Omental fat pad (tissue), 4 donors: ENCODE results near the gene KIRREL2. TPM values are rescaled to one million over a fixed set of nuclear protein-coding genes. Genes with fewer than 3 reads are reported as not detected.

Experiments
- ATAC-seq: fragments of 150-250 bp; one replicate; pipeline ENCODE4 v1.9.1; 2016; ENCODE audit warnings: mild to moderate bottlenecking, moderate library complexity; ENCODE audit not compliant: low FRiP score
- DNase-seq: peaks from one replicate; pipeline ENCODE4 v3.0.0-alpha.2; 2019; ENCODE audit warnings: low spot score
- total RNA-seq, 4 donors: library from RNA; depleted of rRNA; stranded (reverse); fragments of >200 nt; gene quantifications; one replicate each; pipeline ENCODE4 v1.1.0, GENCODE V29; 2016
- TF ChIP-seq, protein P1 (sequence below), 3 donors: fragments of 450-650 bp; IDR thresholded peaks; one replicate each; pipeline ENCODE4 v1.5.1; 2016 to 2017; ENCODE audit warnings: antibody characterized with exemption in 3 of 3, mild to moderate bottlenecking in 3 of 3, moderate library complexity in 2 of 3

The KIRREL2 gene
- total RNA-seq, 4 donors from 2014 or later = 0.25 to 1.4 (median 0.48) TPM; not detected in 1

DNA sequence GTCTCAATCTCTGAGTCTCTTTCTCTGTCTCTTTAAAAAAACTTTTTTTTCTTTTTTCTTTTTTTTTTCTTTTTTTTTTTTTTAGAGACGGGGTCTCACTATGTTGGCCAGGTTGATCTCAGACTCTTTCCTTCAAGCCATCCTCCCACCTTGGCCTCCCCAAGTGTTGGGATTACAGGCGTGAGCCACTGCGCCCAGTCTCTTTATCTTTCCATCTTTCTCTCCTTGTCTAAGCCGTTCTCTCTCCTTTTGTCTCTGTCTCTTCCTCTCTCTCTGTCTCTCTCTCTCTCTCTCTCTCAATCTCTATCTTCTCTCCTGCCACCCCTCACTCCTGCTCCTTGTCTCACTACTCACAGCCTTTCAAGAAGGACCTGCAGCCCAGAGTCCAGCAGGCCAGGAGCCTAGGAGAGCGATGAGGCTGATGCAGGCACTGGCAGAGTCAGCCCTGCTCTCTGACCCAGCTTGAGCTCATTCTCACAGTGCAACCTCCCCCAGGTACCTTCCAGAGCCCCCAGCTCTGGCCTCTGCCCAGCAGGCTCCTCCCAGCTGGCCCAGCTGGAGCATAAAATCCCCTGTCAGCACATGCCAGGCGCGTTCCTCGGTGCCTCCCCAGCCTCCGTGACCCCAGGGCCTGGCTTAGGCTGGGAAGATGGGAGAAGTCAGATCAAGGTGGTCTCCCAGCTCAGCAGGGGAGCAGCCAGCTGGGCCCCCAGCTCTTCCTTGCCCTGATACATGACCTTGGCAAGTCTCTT, 4.5 kb upstream of the KIRREL2 start, which contains the start of gene NPHS1:
NPHS1 (minus strand) TSS at position 476 of the 752 bp plus-strand sequence. CDS start 667 bp downstream, outside the sequence.
- ATAC-seq = peak; percentile 17
- TF ChIP-seq, protein P1, sequence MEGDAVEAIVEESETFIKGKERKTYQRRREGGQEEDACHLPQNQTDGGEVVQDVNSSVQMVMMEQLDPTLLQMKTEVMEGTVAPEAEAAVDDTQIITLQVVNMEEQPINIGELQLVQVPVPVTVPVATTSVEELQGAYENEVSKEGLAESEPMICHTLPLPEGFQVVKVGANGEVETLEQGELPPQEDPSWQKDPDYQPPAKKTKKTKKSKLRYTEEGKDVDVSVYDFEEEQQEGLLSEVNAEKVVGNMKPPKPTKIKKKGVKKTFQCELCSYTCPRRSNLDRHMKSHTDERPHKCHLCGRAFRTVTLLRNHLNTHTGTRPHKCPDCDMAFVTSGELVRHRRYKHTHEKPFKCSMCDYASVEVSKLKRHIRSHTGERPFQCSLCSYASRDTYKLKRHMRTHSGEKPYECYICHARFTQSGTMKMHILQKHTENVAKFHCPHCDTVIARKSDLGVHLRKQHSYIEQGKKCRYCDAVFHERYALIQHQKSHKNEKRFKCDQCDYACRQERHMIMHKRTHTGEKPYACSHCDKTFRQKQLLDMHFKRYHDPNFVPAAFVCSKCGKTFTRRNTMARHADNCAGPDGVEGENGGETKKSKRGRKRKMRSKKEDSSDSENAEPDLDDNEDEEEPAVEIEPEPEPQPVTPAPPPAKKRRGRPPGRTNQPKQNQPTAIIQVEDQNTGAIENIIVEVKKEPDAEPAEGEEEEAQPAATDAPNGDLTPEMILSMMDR (IDR thresholded peaks at IDR 0.05) = no peak
- DNase-seq = no peak

DNA sequence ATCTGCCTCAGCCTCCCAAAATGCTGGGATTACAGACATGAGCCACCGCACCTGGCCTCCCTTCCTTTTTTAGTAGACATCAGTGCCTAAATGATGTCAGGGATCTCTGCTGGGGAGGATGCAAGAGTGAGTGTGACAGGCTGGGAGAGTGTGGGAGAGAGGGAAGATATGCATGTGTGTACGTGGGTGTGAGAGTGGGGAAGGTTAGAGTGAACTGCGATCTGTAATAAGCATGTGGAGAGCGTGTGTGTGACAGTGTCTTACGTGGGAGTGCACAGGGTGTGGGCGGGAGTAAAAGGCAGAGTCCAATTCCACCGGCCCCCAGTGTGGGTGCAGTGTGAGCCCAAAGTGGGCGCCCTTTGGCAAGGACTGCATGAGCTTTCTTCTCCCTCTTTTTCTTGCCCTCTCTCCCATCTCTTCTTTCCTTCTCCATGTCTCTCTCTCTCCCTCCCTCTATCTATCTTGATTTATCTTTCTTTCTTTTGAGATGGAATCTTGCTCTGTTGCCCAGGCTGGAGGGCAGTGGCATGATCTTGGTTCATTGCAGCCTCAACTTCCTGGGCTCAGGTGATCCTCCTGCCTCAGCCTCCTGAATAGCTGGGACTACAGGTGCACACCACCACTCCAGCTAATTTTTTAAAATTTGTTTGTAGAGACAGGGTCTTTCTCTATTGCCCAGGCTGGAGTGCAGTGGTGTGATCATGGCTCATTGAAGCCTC, 3.5 kb upstream of the KIRREL2 start:
- ATAC-seq = peak; percentile 13
- no peak for DNase-seq
- TF ChIP-seq, protein P1 (IDR thresholded peaks at IDR 0.05) = no peak

DNA sequence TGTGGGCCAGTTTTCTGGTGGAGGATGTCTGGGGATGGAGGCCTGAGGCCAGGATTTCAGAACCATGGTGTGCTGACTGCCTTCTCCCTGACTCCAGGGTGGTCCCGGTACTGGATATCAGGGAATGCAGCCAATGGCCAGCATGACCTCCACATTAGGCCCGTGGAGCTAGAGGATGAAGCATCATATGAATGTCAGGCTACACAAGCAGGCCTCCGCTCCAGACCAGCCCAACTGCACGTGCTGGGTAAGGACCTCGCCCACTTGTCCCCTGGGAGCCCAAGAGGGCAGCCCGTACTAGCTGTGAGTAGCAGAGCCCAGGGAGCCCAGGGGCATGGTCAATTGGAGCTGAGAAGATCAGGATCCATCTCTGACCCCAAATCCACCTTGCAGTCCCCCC, 1.6 kb downstream of the KIRREL2 start:
- TF ChIP-seq, protein P1 (IDR thresholded peaks at IDR 0.05) = no peak
- ATAC-seq = no peak
- DNase-seq = no peak

DNA sequence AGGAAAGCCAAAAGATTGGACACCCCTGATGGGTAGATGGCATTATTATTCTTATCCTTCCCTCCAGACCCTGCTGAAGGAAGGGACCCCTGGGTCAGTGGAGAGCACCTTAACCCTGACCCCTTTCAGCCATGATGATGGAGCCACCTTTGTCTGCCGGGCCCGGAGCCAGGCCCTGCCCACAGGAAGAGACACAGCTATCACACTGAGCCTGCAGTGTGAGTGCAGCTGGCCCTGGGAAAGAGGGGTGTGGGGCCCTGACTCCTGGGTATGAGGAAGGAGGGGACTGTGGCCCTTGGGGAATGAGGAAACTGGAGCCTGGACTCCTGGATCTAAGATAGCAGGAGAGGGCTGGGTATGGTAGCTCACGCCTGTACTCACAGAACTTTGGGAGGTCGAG, 2.7 kb downstream of the KIRREL2 start:
- DNase-seq = no peak
- TF ChIP-seq, protein P1 (IDR thresholded peaks at IDR 0.05) = no peak
- ATAC-seq = no peak

DNA sequence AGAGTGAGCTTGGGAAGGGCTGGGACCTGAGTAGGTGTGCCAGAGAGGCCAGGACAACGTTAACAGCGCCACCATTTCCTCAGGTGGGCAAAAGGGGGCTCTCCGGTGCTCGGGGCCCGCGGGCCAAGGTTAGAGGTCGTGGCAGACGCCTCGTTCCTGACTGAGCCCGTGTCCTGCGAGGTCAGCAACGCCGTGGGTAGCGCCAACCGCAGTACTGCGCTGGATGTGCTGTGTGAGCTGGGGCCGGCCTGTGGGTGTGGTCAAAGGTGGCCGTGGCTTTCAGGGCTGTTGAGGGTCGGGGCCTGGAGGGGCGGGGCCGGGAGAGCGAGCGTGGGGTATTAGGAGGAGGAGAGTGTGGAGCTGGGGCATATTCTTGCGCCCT, 3.7 kb downstream of the KIRREL2 start:
- ATAC-seq (no peak), DNase-seq (no peak)
- TF ChIP-seq, protein P1 (IDR thresholded peaks at IDR 0.05) = no peak

DNA sequence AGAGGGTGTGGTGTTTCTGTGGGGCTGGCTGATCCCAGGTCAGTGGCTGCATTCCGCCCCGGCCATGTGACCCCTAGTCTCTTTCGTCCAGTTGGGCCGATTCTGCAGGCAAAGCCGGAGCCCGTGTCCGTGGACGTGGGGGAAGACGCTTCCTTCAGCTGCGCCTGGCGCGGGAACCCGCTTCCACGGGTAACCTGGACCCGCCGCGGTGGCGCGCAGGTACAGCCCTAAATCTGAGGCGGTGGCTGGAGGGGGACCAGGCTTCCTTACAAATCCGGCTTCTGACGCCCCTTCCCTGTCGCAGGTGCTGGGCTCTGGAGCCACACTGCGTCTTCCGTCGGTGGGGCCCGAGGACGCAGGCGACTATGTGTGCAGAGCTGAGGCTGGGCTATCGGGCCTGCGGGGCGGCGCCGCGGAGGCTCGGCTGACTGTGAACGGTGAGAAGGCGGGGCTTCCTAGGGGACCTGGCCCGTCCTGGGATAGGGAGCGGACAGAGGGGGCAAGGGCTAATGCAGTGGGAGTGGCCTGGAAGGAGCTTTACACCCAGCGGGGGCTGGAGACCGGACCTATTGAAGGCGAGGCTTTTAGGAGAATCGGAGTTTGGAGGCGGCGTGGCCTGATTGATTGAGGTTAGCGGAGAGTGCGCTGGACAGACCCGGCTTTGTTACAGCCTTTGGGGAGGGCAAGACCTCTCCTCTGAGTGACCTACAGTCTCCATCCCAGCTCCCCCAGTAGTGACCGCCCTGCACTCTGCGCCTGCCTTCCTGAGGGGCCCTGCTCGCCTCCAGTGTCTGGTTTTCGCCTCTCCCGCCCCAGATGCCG, 4.3 kb downstream of the KIRREL2 start:
- TF ChIP-seq, protein P1 (IDR thresholded peaks at IDR 0.05) = no peak
- DNase-seq (no peak), ATAC-seq (no peak)
